Measurements from ENCODE around the gene KCNN3.

Gene KCNN3

GRCh38 chr1:154837034-154837671 lies 32.9 kb downstream of the KCNN3 start:
- Histone ChIP-seq H3K36me3 (ENCODE audit: insufficient read depth, low read depth, low read length) (no peaks in the 10 kb centered on the region), H3K27me3 (ENCODE audit: insufficient read depth, low read length) (no peaks in the 10 kb centered on the region), H3K4me1 (ENCODE audit: insufficient read depth, low read length) (peaks cover 11% of the 10 kb centered on the region; the same call in 1 of the 2 replicates), H3K9me3 (ENCODE audit: insufficient read depth, low read depth, low read length) (no peaks in the 10 kb centered on the region), H3K4me3 (ENCODE audit: low read length) (no peak overlapping the region), H3K9ac (ENCODE audit: low read depth, low read length) (no peak overlapping the region), H3K27ac (ENCODE audit: low read length) (no peak overlapping the region)

- H3K9ac ChIP-seq (ENCODE audit: low read depth, low read length) = no peak overlapping the region
- H3K36me3 ChIP-seq (ENCODE audit: insufficient read depth, low read depth, low read length) = no peaks in the 10 kb centered on the region
- H3K27ac ChIP-seq (ENCODE audit: low read length) = no peak overlapping the region
- H3K4me3 ChIP-seq (ENCODE audit: low read length) = no peak overlapping the region
- no peaks in the 10 kb centered on the region for H3K27me3 ChIP-seq (ENCODE audit: insufficient read depth, low read length)
- no peaks in the 10 kb centered on the region for H3K9me3 ChIP-seq (ENCODE audit: insufficient read depth, low read depth, low read length)
- H3K4me1 ChIP-seq (ENCODE audit: insufficient read depth, low read length) = peaks cover 11% of the 10 kb centered on the region; the same call in 1 of the 2 replicates
These were observed 34.4 kb downstream of the KCNN3 start for GRCh38 chr1:154835531-154836324.

GRCh38 chr1:154833841-154834240 lies 36.2 kb downstream of the KCNN3 start:
- no peaks in the 10 kb centered on the region for H3K4me1 ChIP-seq (ENCODE audit: insufficient read depth, low read length)
- no peak overlapping the region for H3K9ac ChIP-seq (ENCODE audit: low read depth, low read length)
- H3K27ac ChIP-seq (ENCODE audit: low read length) = no peak overlapping the region
- H3K27me3 ChIP-seq (ENCODE audit: insufficient read depth, low read length) = no peaks in the 10 kb centered on the region
- no peaks in the 10 kb centered on the region for H3K36me3 ChIP-seq (ENCODE audit: insufficient read depth, low read depth, low read length)
- no peaks in the 10 kb centered on the region for H3K9me3 ChIP-seq (ENCODE audit: insufficient read depth, low read depth, low read length)
- H3K4me3 ChIP-seq (ENCODE audit: low read length) = no peak overlapping the region

- H3K9ac ChIP-seq (ENCODE audit: low read depth, low read length) = no peak overlapping the region
- H3K27ac ChIP-seq (ENCODE audit: low read length) = no peak overlapping the region
- H3K4me3 ChIP-seq (ENCODE audit: low read length) = no peak overlapping the region
- no peaks in the 10 kb centered on the region for H3K27me3 ChIP-seq (ENCODE audit: insufficient read depth, low read length)
- no peaks in the 10 kb centered on the region for H3K36me3 ChIP-seq (ENCODE audit: insufficient read depth, low read depth, low read length)
- H3K4me1 ChIP-seq (ENCODE audit: insufficient read depth, low read length) = no peaks in the 10 kb centered on the region
- H3K9me3 ChIP-seq (ENCODE audit: insufficient read depth, low read depth, low read length) = no peaks in the 10 kb centered on the region
These were observed 36.9 kb downstream of the KCNN3 start for GRCh38 chr1:154833209-154833608.

- Histone ChIP-seq H3K36me3 (ENCODE audit: insufficient read depth, low read depth, low read length) (no peaks in the 10 kb centered on the region), H3K27ac (ENCODE audit: low read length) (no peak overlapping the region), H3K4me3 (ENCODE audit: low read length) (no peak overlapping the region), H3K27me3 (ENCODE audit: insufficient read depth, low read length) (no peaks in the 10 kb centered on the region), H3K4me1 (ENCODE audit: insufficient read depth, low read length) (no peaks in the 10 kb centered on the region), H3K9ac (ENCODE audit: low read depth, low read length) (no peak overlapping the region), H3K9me3 (ENCODE audit: insufficient read depth, low read depth, low read length) (no peaks in the 10 kb centered on the region)
These were observed 37.7 kb downstream of the KCNN3 start for GRCh38 chr1:154832384-154832783.

- Histone ChIP-seq H3K9ac (ENCODE audit: low read depth, low read length) (no peak overlapping the region), H3K9me3 (ENCODE audit: insufficient read depth, low read depth, low read length) (no peaks in the 10 kb centered on the region), H3K4me1 (ENCODE audit: insufficient read depth, low read length) (no peaks in the 10 kb centered on the region), H3K36me3 (ENCODE audit: insufficient read depth, low read depth, low read length) (no peaks in the 10 kb centered on the region), H3K27me3 (ENCODE audit: insufficient read depth, low read length) (no peaks in the 10 kb centered on the region), H3K27ac (ENCODE audit: low read length) (no peak overlapping the region), H3K4me3 (ENCODE audit: low read length) (no peak overlapping the region)
These were observed 38.6 kb downstream of the KCNN3 start for GRCh38 chr1:154831462-154831861.

GRCh38 chr1:154829062-154829461 lies 41.0 kb downstream of the KCNN3 start:
- no peaks in the 10 kb centered on the region for H3K9me3 ChIP-seq (ENCODE audit: insufficient read depth, low read depth, low read length)
- no peaks in the 10 kb centered on the region for H3K36me3 ChIP-seq (ENCODE audit: insufficient read depth, low read depth, low read length)
- H3K27ac ChIP-seq (ENCODE audit: low read length) = no peak overlapping the region
- H3K9ac ChIP-seq (ENCODE audit: low read depth, low read length) = no peak overlapping the region
- H3K4me3 ChIP-seq (ENCODE audit: low read length) = no peak overlapping the region
- H3K27me3 ChIP-seq (ENCODE audit: insufficient read depth, low read length) = no peaks in the 10 kb centered on the region
- no peaks in the 10 kb centered on the region for H3K4me1 ChIP-seq (ENCODE audit: insufficient read depth, low read length)

- Histone ChIP-seq H3K4me1 (ENCODE audit: insufficient read depth, low read length) (peaks cover 4% of the 10 kb centered on the region; the same call in 1 of the 2 replicates), H3K36me3 (ENCODE audit: insufficient read depth, low read depth, low read length) (no peaks in the 10 kb centered on the region), H3K9me3 (ENCODE audit: insufficient read depth, low read depth, low read length) (no peaks in the 10 kb centered on the region), H3K27ac (ENCODE audit: low read length) (no peak overlapping the region), H3K4me3 (ENCODE audit: low read length) (no peak overlapping the region), H3K27me3 (ENCODE audit: insufficient read depth, low read length) (no peaks in the 10 kb centered on the region), H3K9ac (ENCODE audit: low read depth, low read length) (no peak overlapping the region)
These were observed 45.7 kb downstream of the KCNN3 start for GRCh38 chr1:154824179-154825000.

GRCh38 chr1:154822717-154823116 lies 47.4 kb downstream of the KCNN3 start:
- no peaks in the 10 kb centered on the region for H3K27me3 ChIP-seq (ENCODE audit: insufficient read depth, low read length)
- no peaks in the 10 kb centered on the region for H3K9me3 ChIP-seq (ENCODE audit: insufficient read depth, low read depth, low read length)
- H3K27ac ChIP-seq (ENCODE audit: low read length) = no peak overlapping the region
- no peaks in the 10 kb centered on the region for H3K36me3 ChIP-seq (ENCODE audit: insufficient read depth, low read depth, low read length)
- no peak overlapping the region for H3K9ac ChIP-seq (ENCODE audit: low read depth, low read length)
- peaks cover 4% of the 10 kb centered on the region; the same call in 1 of the 2 replicates for H3K4me1 ChIP-seq (ENCODE audit: insufficient read depth, low read length)
- H3K4me3 ChIP-seq (ENCODE audit: low read length) = no peak overlapping the region

GRCh38 chr1:154822233-154822632 lies 47.8 kb downstream of the KCNN3 start:
- Histone ChIP-seq H3K4me3 (ENCODE audit: low read length) (no peak overlapping the region), H3K36me3 (ENCODE audit: insufficient read depth, low read depth, low read length) (no peaks in the 10 kb centered on the region), H3K9me3 (ENCODE audit: insufficient read depth, low read depth, low read length) (no peaks in the 10 kb centered on the region), H3K4me1 (ENCODE audit: insufficient read depth, low read length) (peaks cover 4% of the 10 kb centered on the region; the same call in 1 of the 2 replicates), H3K9ac (ENCODE audit: low read depth, low read length) (no peak overlapping the region), H3K27ac (ENCODE audit: low read length) (no peak overlapping the region), H3K27me3 (ENCODE audit: insufficient read depth, low read length) (no peaks in the 10 kb centered on the region)

GRCh38 chr1:154821083-154821482 lies 49.0 kb downstream of the KCNN3 start:
- peaks cover 4% of the 10 kb centered on the region; the same call in 1 of the 2 replicates for H3K4me1 ChIP-seq (ENCODE audit: insufficient read depth, low read length)
- H3K9ac ChIP-seq (ENCODE audit: low read depth, low read length) = no peak overlapping the region
- no peaks in the 10 kb centered on the region for H3K9me3 ChIP-seq (ENCODE audit: insufficient read depth, low read depth, low read length)
- no peaks in the 10 kb centered on the region for H3K36me3 ChIP-seq (ENCODE audit: insufficient read depth, low read depth, low read length)
- no peaks in the 10 kb centered on the region for H3K27me3 ChIP-seq (ENCODE audit: insufficient read depth, low read length)
- no peak overlapping the region for H3K4me3 ChIP-seq (ENCODE audit: low read length)
- no peak overlapping the region for H3K27ac ChIP-seq (ENCODE audit: low read length)
